H1 (cell line): Measurements from ENCODE around the gene TUBGCP2. TPM values are rescaled to one million over a fixed set of nuclear protein-coding genes. Genes with fewer than 3 reads are reported as not detected.

Source experiments
- EP300 ChIP-seq, 2 experiments: IDR thresholded peaks; 1 replicate in 1 of 2; 2 replicates in 1 of 2; pipeline ENCODE4 v1.6.1; 2011 to 2012; ENCODE audit warnings: low read depth in 2 of 2, low read length in 2 of 2, mild to moderate bottlenecking in 2 of 2, borderline replicate concordance in 1 of 2, inconsistent platforms in 1 of 2, moderate library complexity in 1 of 2
- polyA plus RNA-seq, 7 experiments: library from polyadenylated mRNA; depleted of rRNA in 3 of 7; stranded (reverse) in 5 of 7; unstranded in 2 of 7; fragments of >200 nt in 5 of 7; fragments of 200-250 nt in 2 of 7; gene quantifications; 1 replicate in 5 of 7; 2 replicates in 1 of 7; 4 replicates in 1 of 7; pipeline versions ENCODE4 v1.2.1 to v1.2.3, GENCODE V29; 2011 to 2013; ENCODE audit warnings: missing spikeins in 2 of 7, mixed read lengths in 2 of 7
- total RNA-seq: library from RNA; stranded (reverse); fragmentation: NEBNext Ultra II Directional; extraction: Animal tissue kit (Norgen Biotek cat#: 25700); gene quantifications from 2 replicates; pipeline ENCODE4 v1.2.1, GENCODE V29; 2021

The TUBGCP2 gene
- total and polyA plus RNA-seq, 2 of the 8 experiments (the other 6 are each of a cell fraction or from before 2014, with no cell fraction given): 34.9 to 51.9 TPM

DNA sequence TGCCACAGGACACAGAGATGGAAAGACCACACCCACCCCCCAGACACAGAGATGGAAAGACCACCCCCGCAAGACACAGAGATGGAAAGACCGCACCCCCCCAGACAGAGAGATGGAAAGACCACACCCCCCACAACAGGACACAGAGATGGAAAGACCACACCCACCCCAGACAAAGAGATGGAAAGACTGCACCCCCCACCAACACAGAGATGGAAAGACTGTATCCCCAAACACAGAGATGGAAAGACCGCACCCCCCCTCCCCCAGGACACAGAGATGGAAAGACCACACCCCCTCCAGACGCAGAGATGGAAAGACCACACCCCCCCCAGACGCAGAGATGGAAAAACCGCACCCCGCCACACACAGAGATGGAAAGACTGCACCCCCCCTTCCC lies 8.1 kb upstream of the TUBGCP2 start (continued):
- no peak for TF ChIP-seq EP300 (IDR thresholded peaks at IDR 0.05; ENCODE audit: borderline replicate concordance in 1 of 2, low read depth in 2 of 2, low read length in 2 of 2)
